Endothelial cell of umbilical vein (primary cell): Measurements from ENCODE around the gene SLC26A3. TPM values are rescaled to one million over a fixed set of nuclear protein-coding genes. Genes with fewer than 3 reads are reported as not detected.

Experiments
- BruUV-seq: library from RNA; stranded (reverse); fragments of 400-500 nt; replicated peaks from 2 replicates; lab custom pipeline; 2021; lab: Mats Ljungman, UMichigan
- CTCF ChIA-PET: fragments of 300-600, 350-600 bp; sonication (Branson Sonifier 250); formaldehyde crosslinking; loops from one replicate; lab custom pipeline; 2021; ENCODE audit warnings: antibody characterized with exemption, inconsistent platforms; lab: Charles Lee
- POLR2A ChIA-PET: fragments of 300-600, 350-600 bp; sonication (Branson Sonifier 250); formaldehyde crosslinking; loops from one replicate; lab custom pipeline; 2021; ENCODE audit warnings: antibody characterized with exemption, inconsistent platforms; lab: Charles Lee
- DNase-seq: peaks from one replicate; pipeline ENCODE4 v3.0.0-alpha.2; 2011; ENCODE audit warnings: low read depth, low spot score
- FAIRE-seq: peaks from 2 replicates; lab custom pipeline; 2011; peaks lifted over from hg19 to GRCh38; lab: Jason Lieb, UNC
- H2AFZ ChIP-seq: 2 replicates; pipeline ENCODE4 v1.6.0; 2012; ENCODE audit warnings: low read depth, low read length, control low read depth, inconsistent platforms
- H3K27ac ChIP-seq: 2 replicates; pipeline ENCODE4 v1.5.1; 2011; ENCODE audit warnings: low read depth, mild to moderate bottlenecking, control low read depth, low read length, moderate library complexity; ENCODE audit not compliant: insufficient read depth
- H3K27me3 ChIP-seq, 2 experiments: 2 replicates each; pipeline versions ENCODE4 v1.6.0 to v1.6.1; 2011; ENCODE audit warnings: low read length in 2 of 2, mixed read lengths in 1 of 2; ENCODE audit not compliant: control insufficient read depth in 2 of 2, insufficient read depth in 2 of 2
- H3K36me3 ChIP-seq, 2 experiments: 2 replicates in 1 of 2; 3 replicates in 1 of 2; pipeline ENCODE4 v1.5.1; 2011; ENCODE audit warnings: low read length in 2 of 2, mild to moderate bottlenecking in 1 of 2, moderate library complexity in 1 of 2; ENCODE audit not compliant: control insufficient read depth in 2 of 2, insufficient read depth in 2 of 2; ENCODE audit errors: extremely low read depth in 1 of 2
- H3K4me1 ChIP-seq: 3 replicates; pipeline ENCODE4 v1.5.1; 2011; ENCODE audit warnings: mild to moderate bottlenecking, low read length; ENCODE audit not compliant: control insufficient read depth, insufficient read depth; ENCODE audit errors: extremely low read depth
- H3K4me2 ChIP-seq: 2 replicates; pipeline ENCODE4 v1.6.1; 2011; ENCODE audit warnings: low read length, control low read depth, mixed read lengths; ENCODE audit not compliant: insufficient read depth
- H3K4me3 ChIP-seq, 3 experiments: fragments of 200-600 bp in 1 of 3; sonication (generic), shearing (Covaris generic) in 1 of 3; replicated peaks in 1 of 3; 2 replicates each; pipeline ENCODE4 v1.5.1; 2011 to 2016; ENCODE audit warnings: control low read depth in 3 of 3, low read length in 3 of 3, mild to moderate bottlenecking in 2 of 3, inconsistent platforms in 1 of 3, low read depth in 1 of 3, moderate library complexity in 1 of 3; ENCODE audit not compliant: insufficient read depth in 1 of 3
- H3K79me2 ChIP-seq: 2 replicates; pipeline ENCODE4 v1.6.0; 2012; ENCODE audit warnings: low read length, inconsistent platforms; ENCODE audit not compliant: control insufficient read depth, insufficient read depth
- H3K9ac ChIP-seq: replicated peaks from 2 replicates; pipeline ENCODE3; 2011; ENCODE audit warnings: low read length, control low read depth; ENCODE audit not compliant: insufficient read depth; ENCODE audit errors: extremely low read depth
- H3K9me1 ChIP-seq: replicated peaks from 3 replicates; pipeline ENCODE4 v1.6.0; 2011; ENCODE audit warnings: mild to moderate bottlenecking, low read length; ENCODE audit not compliant: control insufficient read depth, insufficient read depth; ENCODE audit errors: extremely low read depth
- H3K9me3 ChIP-seq: replicated peaks from 2 replicates; pipeline ENCODE4 v1.5.1; 2012; ENCODE audit warnings: low read length, inconsistent platforms; ENCODE audit not compliant: control insufficient read depth, insufficient read depth
- H4K20me1 ChIP-seq: replicated peaks from 2 replicates; pipeline ENCODE3; 2011; ENCODE audit warnings: mild to moderate bottlenecking, low read length; ENCODE audit not compliant: control insufficient read depth, insufficient read depth; ENCODE audit errors: extremely low read depth
- CTCF ChIP-seq, 2 donors: IDR thresholded peaks; 1 replicate in 1 of 2; 2 replicates in 1 of 2; pipeline ENCODE4 v1.5.1; 2011; ENCODE audit warnings: low read length in 2 of 2, mild to moderate bottlenecking in 2 of 2, moderate library complexity in 2 of 2, control low read depth in 1 of 2, inconsistent platforms in 1 of 2, low read depth in 1 of 2; ENCODE audit not compliant: insufficient read depth in 1 of 2; ENCODE audit errors: extremely low read depth in 1 of 2
- EZH2 ChIP-seq: IDR thresholded peaks from 2 replicates; pipeline ENCODE4 v1.6.1; 2012; ENCODE audit warnings: borderline replicate concordance, low read depth, mild to moderate bottlenecking, moderate library complexity, low read length, inconsistent platforms; ENCODE audit not compliant: severe bottlenecking
- FOS ChIP-seq: IDR thresholded peaks from 2 replicates; pipeline ENCODE4 v1.6.1; 2011; ENCODE audit warnings: mild to moderate bottlenecking, low read length, moderate library complexity, borderline replicate concordance; ENCODE audit not compliant: insufficient read depth
- GATA2 ChIP-seq: IDR thresholded peaks from 2 replicates; pipeline ENCODE4 v1.7.0; 2011; ENCODE audit warnings: low read depth, mild to moderate bottlenecking, moderate library complexity, mixed read lengths, low read length; ENCODE audit not compliant: insufficient read length, insufficient read depth
- JUN ChIP-seq: IDR thresholded peaks from 2 replicates; pipeline ENCODE4 v1.6.1; 2011; ENCODE audit warnings: borderline replicate concordance, low read depth; ENCODE audit not compliant: insufficient read length, insufficient read depth
- MAX ChIP-seq: IDR thresholded peaks from 2 replicates; pipeline ENCODE4 v1.6.1; 2011; ENCODE audit not compliant: insufficient read depth, insufficient read length
- MYC ChIP-seq: IDR thresholded peaks from one replicate; pipeline ENCODE4 v1.6.1; 2011; ENCODE audit warnings: mild to moderate bottlenecking, low read depth, low read length
- POLR2A ChIP-seq: IDR thresholded peaks from 2 replicates; pipeline ENCODE4 v1.6.1; 2012; ENCODE audit warnings: low read depth, mild to moderate bottlenecking, control low read depth, low read length
- POLR2AphosphoS5 ChIP-seq: IDR thresholded peaks from 2 replicates; pipeline ENCODE4 v1.6.1; 2012; ENCODE audit warnings: low read depth, mild to moderate bottlenecking, control low read depth, low read length, moderate library complexity; ENCODE audit not compliant: insufficient read depth
- dilution Hi-C: fragments of 300-500 bp; cut with MboI; formaldehyde crosslinking; loops from one replicate; pipeline ENCODE4 v1.15.0; 2019; ENCODE audit warnings: low sequenced_read_pairs; ENCODE audit not compliant: extremely low pct_ligation_motif_present
- intact Hi-C: fragments of 100-400 bp; cut with micrococcal nuclease; formaldehyde crosslinking; loops from one replicate; pipeline ENCODE4 v1.10.0; 2022
- polyA plus RNA-seq, 4 experiments: library from polyadenylated mRNA; depleted of rRNA in 3 of 4; stranded (reverse) in 3 of 4; unstranded in 1 of 4; fragments of >200 nt; gene quantifications; 2 replicates each; pipeline versions ENCODE4 v1.2.1 to v1.2.3, GENCODE V29; 2011 to 2012; ENCODE audit warnings: missing spikeins in 1 of 4
- total RNA-seq: library from RNA; stranded (reverse); gene quantifications from 2 replicates; pipeline ENCODE4 v1.2.3, GENCODE V29; 2021

The SLC26A3 gene
- total and polyA plus RNA-seq, 2 donors (not counting 3 experiments of a cell fraction or from before 2014, with no cell fraction given) = not detected

GRCh38 chr7:107726356-107727130 lies 76.5 kb downstream of the SLC26A3 start:
- Histone ChIP-seq H3K4me1 (no peaks in the 10 kb centered on the region), H3K27me3 (peaks cover 12 to 17% of the 10 kb centered on the region in 2 experiments), H3K9ac (no peak overlapping the region), H3K4me3 (no peak overlapping the region), H2AFZ (no peak overlapping the region), H3K27ac (no peak overlapping the region), H3K4me2 (no peak overlapping the region), H3K9me3 (no peaks in the 10 kb centered on the region), H3K9me1 (no peaks in the 10 kb centered on the region), H3K79me2 (no peaks in the 10 kb centered on the region), H3K36me3 (no peaks in the 10 kb centered on the region), H4K20me1 (no peaks in the 10 kb centered on the region)
- TF ChIP-seq CTCF (IDR thresholded peaks at IDR 0.05; ENCODE audit: extremely low read depth in 1 of 2, insufficient read depth in 1 of 2, low read depth in 1 of 2, low read length in 2 of 2) (no peak), GATA2 (no peak), FOS (no peak), POLR2A (no peak), MAX (no peak), JUN (no peak), EZH2 (no peak), POLR2AphosphoS5 (no peak), MYC (no peak)
- no peak for DNase-seq
- ChIA-PET POLR2A (no interaction called here), CTCF (interaction anchor here (0.7 to 7.0 kb wide), 14 partner anchors 13 to 532 kb away, joined by 3 to 83 read pairs (median 4); partner anchors contain the start of gene CBLL1)
- FAIRE-seq = no peak
- intact Hi-C loops (loop anchor here (5.0 to 10.0 kb wide), 3 partner anchors 104 to 524 kb away; partner anchors contain the start of genes COG5 and DUS4L), dilution Hi-C loops (no loop called here)
- no TSS peak for BruUV-seq
